ENCODE measurements around the gene NUDT8. TPM values are rescaled to one million over a fixed set of nuclear protein-coding genes. Genes with fewer than 3 reads are reported as not detected.

Gene NUDT8
- total and polyA plus RNA-seq, 9 of the 15 experiments (the other 6 are each of a cell fraction or from before 2014, with no cell fraction given) = 0.23 to 27.8 (median 5.0) TPM

DNA sequence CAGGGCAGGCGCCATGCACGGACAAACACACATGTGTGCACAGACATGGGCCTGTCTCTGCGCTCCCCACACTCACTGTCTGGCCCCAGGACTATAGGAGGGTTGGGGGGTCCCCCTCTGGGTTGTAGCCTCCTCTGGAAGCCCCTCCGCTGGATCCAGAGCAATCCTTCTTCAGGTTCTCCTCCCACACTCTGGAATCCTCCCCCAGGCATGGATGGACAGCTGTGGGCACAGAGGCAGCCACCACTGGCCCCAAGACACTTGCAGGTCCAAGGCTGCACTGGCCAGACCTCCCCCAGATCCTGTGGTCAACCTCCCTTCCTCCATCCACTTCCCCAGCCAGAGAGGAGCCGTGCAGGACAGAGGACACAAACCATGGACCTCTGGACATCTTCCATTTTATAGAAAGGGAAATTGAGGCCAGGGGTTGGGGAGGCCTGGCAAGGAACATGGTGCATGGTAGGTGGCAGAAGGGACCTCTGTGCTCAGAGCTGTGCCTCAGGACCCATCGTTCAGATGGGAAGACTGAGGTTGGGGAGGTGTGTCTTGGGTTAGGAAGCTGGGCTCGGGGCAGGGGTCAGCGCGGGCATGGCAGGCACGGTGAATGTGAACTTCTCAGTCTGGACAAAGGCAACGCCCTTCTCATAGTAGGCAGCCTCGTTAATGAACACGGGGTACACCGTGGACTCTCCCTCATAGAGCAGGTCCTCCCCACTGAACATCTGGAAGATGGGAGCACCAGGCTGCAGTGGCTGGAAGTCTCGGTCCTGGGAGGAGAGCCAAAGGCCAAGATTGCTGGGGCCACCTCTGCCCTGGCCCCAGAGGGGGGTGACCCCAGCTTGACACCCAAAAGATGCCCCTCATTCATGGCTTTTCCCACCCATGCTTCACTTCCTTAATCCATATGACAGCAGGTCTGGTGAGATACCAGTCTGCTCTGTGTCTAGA lies 12.7 kb upstream of the NUDT8 start:
- BruUV-seq (replicated peaks) = no TSS peak
- 15% methylated on average over 14 of the region's 15 CpGs for WGBS (ENCODE audit: insufficient coverage, low coverage, missing lambda C conversion rate)
- Histone ChIP-seq H2AFZ (ENCODE audit: low read depth, low read length) (no peak overlapping the region), H3K9me1 (ENCODE audit: control insufficient read depth, insufficient read depth, low read length) (no peaks in the 10 kb centered on the region), H3K9ac (ENCODE audit: insufficient read depth in 1 of 2, low read depth in 2 of 2, low read length in 2 of 2) (peak overlapping the region in 1 of 2 experiments; percentile 50; a peak in 1 of 4 replicates), H3K9me3 (replicated peaks; ENCODE audit: control insufficient read depth, insufficient read depth, low read depth, low read length) (no peaks in the 10 kb centered on the region), H3K27ac (ENCODE audit: extremely low read depth, low read depth, low read length) (no peak overlapping the region), H3K79me2 (ENCODE audit: control insufficient read depth, insufficient read depth, low read length) (no peaks in the 10 kb centered on the region), H3K4me3 (no peak overlapping the region), H3K36me3 (ENCODE audit: control insufficient read depth, insufficient read depth, low read length) (no peaks in the 10 kb centered on the region), H4K20me1 (replicated peaks; ENCODE audit: control insufficient read depth, insufficient read depth, low read length) (no peaks in the 10 kb centered on the region), H3K4me2 (ENCODE audit: insufficient read depth, low read length) (no peak overlapping the region), H3K27me3 (ENCODE audit: control insufficient read depth in 2 of 2, insufficient read depth in 2 of 2, low read length in 2 of 2) (peaks cover 0 to 19% of the 10 kb centered on the region in 2 experiments; a peak in 3 of 5 replicates), H3K4me1 (replicated peaks in 1 of 2; ENCODE audit: control insufficient read depth in 2 of 2, insufficient read depth in 2 of 2, low read length in 2 of 2) (peaks cover 0 to 56% of the 10 kb centered on the region in 2 experiments; a peak in 3 of 5 replicates)
- intact Hi-C loops (cut with micrococcal nuclease) = loop anchor here (5.0 to 10.0 kb wide), 2 partner anchors 65 to 162 kb away; no protein-coding TSS in a partner anchor
- DNase-seq (ENCODE audit: extremely low read depth in 1 of 4, low spot score in 3 of 4) = no peak
- ChIA-PET CTCF (ENCODE audit: low intra/inter-chr PET ratio) (no interaction called here), POLR2A (no interaction called here)
- in situ Hi-C loops (cut with MboI) = no loop called here
- FAIRE-seq = no peak
- ATAC-seq = no peak
- no peak for TF ChIP-seq TRIM28 (IDR thresholded peaks at IDR 0.05)
- no peak for TF ChIP-seq PTRF (tag; IDR thresholded peaks at IDR 0.05)
- TF ChIP-seq MYC (IDR thresholded peaks at IDR 0.05; ENCODE audit: low read depth, low read length) = no peak
- TF ChIP-seq MYC (CRISPR knock-in tag; IDR thresholded peaks at IDR 0.05; ENCODE audit: borderline replicate concordance, low read depth) = no peak
- TF ChIP-seq BCOR (IDR thresholded peaks at IDR 0.05) = peak; percentile 43; the same call in 1 of the 2 replicates
- TF ChIP-seq SNRNP70 (optimal IDR thresholded peaks at IDR 0.05; ENCODE audit: low read depth, low read length) = no peak

Data from K562 (cell line).